OCI-LY7 (cell line): ENCODE results near the gene ALPL. TPM values are rescaled to one million over a fixed set of nuclear protein-coding genes. Genes with fewer than 3 reads are reported as not detected.

ENCODE experiments used
- BruUV-seq: library from RNA; stranded (reverse); fragments of 400-500 nt; replicated peaks from 2 replicates; lab custom pipeline; 2021; lab: Mats Ljungman, UMichigan
- CTCF ChIA-PET: fragments of 300-600 bp; sonication (Branson Sonifier 250); formaldehyde crosslinking; loops from one replicate; lab custom pipeline; 2022; ENCODE audit warnings: antibody characterized with exemption; ENCODE audit not compliant: unreplicated experiment; lab: Charles Lee
- POLR2A ChIA-PET: fragments of 300-600 bp; sonication (Branson Sonifier 250); formaldehyde crosslinking; loops from one replicate; lab custom pipeline; 2022; ENCODE audit warnings: antibody characterized with exemption; lab: Charles Lee
- DNase-seq: peaks from one replicate; pipeline ENCODE4 v3.0.0-alpha.2; 2015; ENCODE audit warnings: low spot score
- H2AFZ ChIP-seq: fragments of 200-600 bp; sonication (generic), shearing (Covaris generic); 2 replicates; pipeline ENCODE4 v1.6.1; 2014; ENCODE audit warnings: mild to moderate bottlenecking, antibody characterized with exemption, low read length, moderate library complexity
- H3K27ac ChIP-seq: fragments of 200-600 bp; sonication (generic); 2 replicates; pipeline ENCODE4 v1.5.1; 2014; ENCODE audit warnings: mixed run types, low read depth, mild to moderate bottlenecking, moderate library complexity, low read length, inconsistent platforms; ENCODE audit not compliant: poor library complexity, severe bottlenecking
- H3K36me3 ChIP-seq: fragments of 200-600 bp; sonication (generic); 2 replicates; pipeline ENCODE4 v1.6.1; 2014; ENCODE audit warnings: mild to moderate bottlenecking, antibody characterized with exemption, low read length, moderate library complexity, mixed read lengths; ENCODE audit not compliant: insufficient read depth
- H3K4me1 ChIP-seq: fragments of 200-600 bp; sonication (generic); 2 replicates; pipeline ENCODE4 v1.5.1; 2014; ENCODE audit warnings: mild to moderate bottlenecking, low read length; ENCODE audit not compliant: insufficient read depth, poor library complexity, severe bottlenecking
- H3K4me2 ChIP-seq: fragments of 200-600 bp; sonication (generic); 2 replicates; pipeline ENCODE4 v1.6.1; 2014; ENCODE audit warnings: mild to moderate bottlenecking, low read length
- H3K4me3 ChIP-seq: fragments of 200-600 bp; sonication (generic); 2 replicates; pipeline ENCODE4 v1.5.1; 2014; ENCODE audit warnings: mild to moderate bottlenecking, low read depth, low read length; ENCODE audit not compliant: poor library complexity, severe bottlenecking
- H3K79me2 ChIP-seq: fragments of 200-600 bp; sonication (generic); 2 replicates; pipeline ENCODE4 v1.6.1; 2016; ENCODE audit warnings: low read depth, mild to moderate bottlenecking, low read length, moderate library complexity, mixed read lengths; ENCODE audit not compliant: insufficient read depth
- H3K9me2 ChIP-seq: fragments of 200-600 bp; sonication (generic); 2 replicates; pipeline ENCODE4 v1.6.1; 2016; ENCODE audit warnings: mild to moderate bottlenecking, low read length, mixed read lengths; ENCODE audit not compliant: insufficient read depth
- H3K9me3 ChIP-seq: fragments of 200-600 bp; sonication (generic); 2 replicates; pipeline ENCODE4 v1.6.1; 2014; ENCODE audit warnings: mild to moderate bottlenecking, mixed run types, low read length, mixed read lengths
- H4K20me1 ChIP-seq: fragments of 200-600 bp; sonication (generic); 2 replicates; pipeline ENCODE4 v1.6.1; 2014; ENCODE audit warnings: mild to moderate bottlenecking, antibody characterized with exemption, low read length, moderate library complexity, mixed read lengths; ENCODE audit not compliant: insufficient read depth
- CTCF ChIP-seq: fragments of 200-600 bp; sonication (generic); conservative IDR thresholded peaks from 2 replicates; pipeline ENCODE4 v1.5.1; 2014; ENCODE audit warnings: mild to moderate bottlenecking, antibody characterized with exemption, low read length, moderate library complexity, mixed read lengths
- EZH2phosphoT487 ChIP-seq: fragments of 200-600 bp; sonication (generic); IDR thresholded peaks from 2 replicates; pipeline ENCODE4 v1.6.1; 2018; ENCODE audit warnings: low read depth, borderline replicate concordance, mild to moderate bottlenecking, mixed run types, antibody characterized with exemption, low read length, moderate library complexity, mixed read lengths
- intact Hi-C: fragments of 100-400 bp; cut with micrococcal nuclease; formaldehyde crosslinking; loops from one replicate; pipeline ENCODE4 v1.10.0; 2022; ENCODE audit not compliant: unreplicated experiment
- total RNA-seq, 2 experiments: library from RNA; depleted of rRNA in 1 of 2; stranded (reverse); fragments of >200 nt in 1 of 2; shearing (Covaris generic) in 1 of 2; gene quantifications; 2 replicates each; pipeline ENCODE4 v1.2.3, GENCODE V29; 2014 to 2022

ALPL gene
- total RNA-seq, 2 experiments from 2014 or later: not detected

DNA sequence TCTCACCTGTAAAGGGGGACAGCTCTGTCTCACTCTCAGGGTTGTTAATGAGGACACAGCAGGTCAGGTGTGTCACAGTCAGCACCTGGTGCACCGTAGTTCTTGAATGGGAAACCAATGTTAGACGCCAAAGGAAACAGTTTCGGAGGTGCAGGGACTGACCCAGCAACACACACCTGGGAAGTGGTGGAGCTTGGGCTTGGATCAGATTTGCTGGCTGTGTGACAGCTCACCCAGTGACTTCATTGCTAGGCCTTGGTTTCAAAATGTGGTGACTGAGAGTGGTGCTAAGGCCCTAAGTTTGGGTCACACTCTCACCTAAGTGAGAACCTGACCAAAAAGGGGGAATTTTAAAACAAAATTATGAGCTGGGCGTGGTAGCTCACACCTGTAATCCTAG lies 34.9 kb downstream of the ALPL start:
- Histone ChIP-seq H3K9me3 (no peaks in the 10 kb centered on the region), H3K9me2 (no peaks in the 10 kb centered on the region), H3K4me1 (no peaks in the 10 kb centered on the region), H3K4me3 (no peak overlapping the region), H3K4me2 (no peak overlapping the region), H3K27ac (no peak overlapping the region), H4K20me1 (no peaks in the 10 kb centered on the region), H3K79me2 (no peaks in the 10 kb centered on the region), H2AFZ (no peak overlapping the region), H3K36me3 (no peaks in the 10 kb centered on the region)
- intact Hi-C loops: no loop called here
- no peak for DNase-seq
- TF ChIP-seq EZH2phosphoT487 (no peak), CTCF (no peak)
- POLR2A ChIA-PET: no interaction called here
- CTCF ChIA-PET: no interaction called here
- BruUV-seq: no TSS peak

GRCh38 chr1:21546122-21546825 lies 37.1 kb downstream of the ALPL start:
- BruUV-seq: no TSS peak
- POLR2A ChIA-PET: no interaction called here
- Histone ChIP-seq H3K9me3 (no peaks in the 10 kb centered on the region), H3K27ac (no peak overlapping the region), H3K4me2 (no peak overlapping the region), H3K36me3 (no peaks in the 10 kb centered on the region), H3K4me1 (no peaks in the 10 kb centered on the region), H3K9me2 (no peaks in the 10 kb centered on the region), H2AFZ (no peak overlapping the region), H4K20me1 (no peaks in the 10 kb centered on the region), H3K79me2 (no peaks in the 10 kb centered on the region), H3K4me3 (no peak overlapping the region)
- intact Hi-C loops: no loop called here
- DNase-seq: no peak
- no peak for TF ChIP-seq EZH2phosphoT487
- no peak for TF ChIP-seq CTCF
- CTCF ChIA-PET: no interaction called here

- CTCF ChIA-PET: no interaction called here
- Histone ChIP-seq H3K4me1 (no peaks in the 10 kb centered on the region), H3K79me2 (no peaks in the 10 kb centered on the region), H3K27ac (no peak overlapping the region), H3K36me3 (no peaks in the 10 kb centered on the region), H4K20me1 (no peaks in the 10 kb centered on the region), H3K4me2 (no peak overlapping the region), H3K4me3 (no peak overlapping the region), H3K9me3 (no peaks in the 10 kb centered on the region), H2AFZ (no peak overlapping the region), H3K9me2 (no peaks in the 10 kb centered on the region)
- TF ChIP-seq CTCF (no peak), EZH2phosphoT487 (no peak)
- POLR2A ChIA-PET: no interaction called here
- BruUV-seq: no TSS peak
- DNase-seq: no peak
- intact Hi-C loops: no loop called here
Observed at GRCh38 chr1:21547876-21548275, 38.7 kb downstream of the ALPL start.
